Measurements from ENCODE around the gene ADAM22. TPM values are rescaled to one million over a fixed set of nuclear protein-coding genes. Genes with fewer than 3 reads are reported as not detected.
"Not testable (repeated sequence)": the region's sequence is repeated elsewhere in the genome, so short reads cannot be mapped to it uniquely, and the experiment has no call there.

ADAM22 gene
- total RNA-seq, 4 donors from 2014 or later, result 6.8 to 87.5 (median 13.3) TPM

DNA sequence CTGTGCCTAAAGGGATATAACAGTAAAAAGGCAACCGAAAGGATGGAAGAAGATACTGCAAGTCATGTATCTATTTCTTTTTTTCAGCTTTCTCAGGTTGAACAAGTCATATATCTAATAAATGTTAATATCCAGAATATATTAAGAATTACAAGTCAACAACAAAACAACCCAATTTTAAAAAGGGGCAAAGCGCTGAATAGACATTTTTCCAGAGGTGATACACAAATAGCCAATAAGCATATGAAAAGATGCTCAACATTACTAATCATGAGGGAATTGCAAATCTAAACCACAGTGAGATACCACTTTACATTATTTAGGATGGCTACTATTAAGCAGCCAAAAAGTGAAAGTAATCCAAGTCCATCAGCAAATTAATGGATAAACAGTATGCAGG lies 34.8 kb upstream of the ADAM22 start:
- Histone ChIP-seq H3K4me3 (no peak overlapping the region), H3K4me1 (no peaks in the 10 kb centered on the region), H3K27me3 (no peaks in the 10 kb centered on the region), H3K36me3 (no peaks in the 10 kb centered on the region), H3K27ac (no peak overlapping the region), H3K9me3 (no peaks in the 10 kb centered on the region)
- no peak for DNase-seq
- TF ChIP-seq, protein P1, sequence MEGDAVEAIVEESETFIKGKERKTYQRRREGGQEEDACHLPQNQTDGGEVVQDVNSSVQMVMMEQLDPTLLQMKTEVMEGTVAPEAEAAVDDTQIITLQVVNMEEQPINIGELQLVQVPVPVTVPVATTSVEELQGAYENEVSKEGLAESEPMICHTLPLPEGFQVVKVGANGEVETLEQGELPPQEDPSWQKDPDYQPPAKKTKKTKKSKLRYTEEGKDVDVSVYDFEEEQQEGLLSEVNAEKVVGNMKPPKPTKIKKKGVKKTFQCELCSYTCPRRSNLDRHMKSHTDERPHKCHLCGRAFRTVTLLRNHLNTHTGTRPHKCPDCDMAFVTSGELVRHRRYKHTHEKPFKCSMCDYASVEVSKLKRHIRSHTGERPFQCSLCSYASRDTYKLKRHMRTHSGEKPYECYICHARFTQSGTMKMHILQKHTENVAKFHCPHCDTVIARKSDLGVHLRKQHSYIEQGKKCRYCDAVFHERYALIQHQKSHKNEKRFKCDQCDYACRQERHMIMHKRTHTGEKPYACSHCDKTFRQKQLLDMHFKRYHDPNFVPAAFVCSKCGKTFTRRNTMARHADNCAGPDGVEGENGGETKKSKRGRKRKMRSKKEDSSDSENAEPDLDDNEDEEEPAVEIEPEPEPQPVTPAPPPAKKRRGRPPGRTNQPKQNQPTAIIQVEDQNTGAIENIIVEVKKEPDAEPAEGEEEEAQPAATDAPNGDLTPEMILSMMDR (IDR thresholded peaks at IDR 0.05), result no peak
- no peak for TF ChIP-seq POLR2A (IDR thresholded peaks at IDR 0.05)
- intact Hi-C loops (cut with DNase I; ENCODE audit: low total_unique reads), result no loop called here

DNA sequence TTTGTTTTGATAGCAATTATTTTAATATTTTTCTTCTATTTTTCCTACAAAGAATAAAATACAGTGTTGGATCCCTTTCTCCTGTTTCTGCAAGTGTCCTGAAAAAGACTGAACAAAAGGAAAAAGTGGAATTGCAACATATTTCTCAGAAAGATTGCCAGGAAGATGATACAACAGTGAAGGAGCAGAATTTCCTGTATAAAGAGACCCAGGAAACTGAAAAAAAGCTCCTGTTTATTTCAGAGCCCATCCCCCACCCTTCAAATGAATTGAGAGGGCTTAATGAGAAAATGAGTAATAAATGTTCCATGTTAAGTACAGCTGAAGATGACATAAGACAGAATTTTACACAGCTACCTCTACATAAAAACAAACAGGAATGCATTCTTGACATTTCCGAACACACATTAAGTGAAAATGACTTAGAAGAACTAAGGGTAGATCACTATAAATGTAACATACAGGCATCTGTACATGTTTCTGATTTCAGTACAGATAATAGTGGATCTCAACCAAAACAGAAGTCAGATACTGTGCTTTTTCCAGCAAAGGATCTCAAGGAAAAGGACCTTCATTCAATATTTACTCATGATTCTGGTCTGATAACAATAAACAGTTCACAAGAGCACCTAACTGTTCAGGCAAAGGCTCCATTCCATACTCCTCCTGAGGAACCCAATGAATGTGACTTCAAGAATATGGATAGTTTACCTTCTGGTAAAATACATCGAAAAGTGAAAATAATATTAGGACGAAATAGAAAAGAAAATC lies 26.7 kb upstream of the ADAM22 start:
- H3K27ac ChIP-seq; H3K4me3 ChIP-seq; DNase-seq; H3K36me3 ChIP-seq; H3K27me3 ChIP-seq; intact Hi-C loops (cut with DNase I; ENCODE audit: low total_unique reads); H3K4me1 ChIP-seq; H3K9me3 ChIP-seq: not testable (repeated sequence)

- intact Hi-C loops (cut with DNase I; ENCODE audit: low total_unique reads); H3K4me3 ChIP-seq; DNase-seq: not testable (repeated sequence)
These were observed 25.2 kb upstream of the ADAM22 start for GRCh38 chr7:87908814-87909213.

GRCh38 chr7:87912121-87912520 lies 21.9 kb upstream of the ADAM22 start:
- H3K9me3 ChIP-seq, result no peaks in the 10 kb centered on the region
- TF ChIP-seq, protein P1 (IDR thresholded peaks at IDR 0.05), result no peak
- TF ChIP-seq POLR2A (IDR thresholded peaks at IDR 0.05), result no peak
- H3K27me3 ChIP-seq, result no peaks in the 10 kb centered on the region
- intact Hi-C loops (cut with DNase I; ENCODE audit: low total_unique reads), result no loop called here
- no peaks in the 10 kb centered on the region for H3K36me3 ChIP-seq
- no peak overlapping the region for H3K27ac ChIP-seq
- no peak for DNase-seq
- no peak overlapping the region for H3K4me3 ChIP-seq
- H3K4me1 ChIP-seq, result no peaks in the 10 kb centered on the region

More at GRCh38 chr7:87908814-87909213, 25.2 kb upstream of the ADAM22 start:
- not testable (repeated sequence) for H3K27ac ChIP-seq, H3K9me3 ChIP-seq, H3K4me1 ChIP-seq, H3K36me3 ChIP-seq, H3K27me3 ChIP-seq

- H3K9me3 ChIP-seq, result no peaks in the 10 kb centered on the region
- H3K27me3 ChIP-seq, result no peaks in the 10 kb centered on the region
- TF ChIP-seq, protein P1 (IDR thresholded peaks at IDR 0.05), result no peak
- TF ChIP-seq POLR2A (IDR thresholded peaks at IDR 0.05), result no peak
- intact Hi-C loops (cut with DNase I; ENCODE audit: low total_unique reads), result no loop called here
- H3K36me3 ChIP-seq, result no peaks in the 10 kb centered on the region
- H3K27ac ChIP-seq, result no peak overlapping the region
- DNase-seq, result no peak
- no peak overlapping the region for H3K4me3 ChIP-seq
- no peaks in the 10 kb centered on the region for H3K4me1 ChIP-seq
These were observed 15.3 kb upstream of the ADAM22 start for GRCh38 chr7:87918740-87919139.

- no peak overlapping the region for H3K4me3 ChIP-seq
- DNase-seq, result no peak
- H3K27me3 ChIP-seq, result no peaks in the 10 kb centered on the region
- no peak overlapping the region for H3K27ac ChIP-seq
- no peaks in the 10 kb centered on the region for H3K9me3 ChIP-seq
- intact Hi-C loops (cut with DNase I; ENCODE audit: low total_unique reads), result no loop called here
- H3K36me3 ChIP-seq, result no peaks in the 10 kb centered on the region
- H3K4me1 ChIP-seq, result no peaks in the 10 kb centered on the region
- no peak for TF ChIP-seq POLR2A (IDR thresholded peaks at IDR 0.05)
- TF ChIP-seq, protein P1 (IDR thresholded peaks at IDR 0.05), result no peak
These were observed 14.2 kb upstream of the ADAM22 start for GRCh38 chr7:87919875-87920274.
